Neutrophil (primary cell): ENCODE data around the gene PUS10.
A peak's percentile ranks its signal among the peaks of the same experiment; 100 is the strongest.

Experiments used
- H3K27ac ChIP-seq: fragments of 200-600 bp; sonication (generic); 2 replicates; pipeline ENCODE4 v1.5.1; 2016; ENCODE audit warnings: mild to moderate bottlenecking, moderate library complexity
- H3K27me3 ChIP-seq: fragments of 200-600 bp; sonication (generic); 2 replicates; pipeline ENCODE4 v1.6.0; 2016; ENCODE audit warnings: mild to moderate bottlenecking
- H3K36me3 ChIP-seq: fragments of 200-600 bp; sonication (generic); 2 replicates; pipeline ENCODE4 v1.5.1; 2017
- H3K4me1 ChIP-seq, 2 experiments: fragments of 200-600 bp in 1 of 2; sonication (generic) in 1 of 2; 1 replicate in 1 of 2; 2 replicates in 1 of 2; pipeline versions ENCODE4 v1.5.1 to v1.6.1; 2013 to 2016; ENCODE audit warnings: low read depth in 1 of 2, low read length in 1 of 2, mild to moderate bottlenecking in 1 of 2, moderate library complexity in 1 of 2; ENCODE audit not compliant: control insufficient read depth in 1 of 2, insufficient read depth in 1 of 2
- H3K4me3 ChIP-seq, 2 experiments: fragments of 200-600 bp in 1 of 2; sonication (generic) in 1 of 2; 1 replicate in 1 of 2; 2 replicates in 1 of 2; pipeline ENCODE4 v1.5.1; 2013 to 2016; ENCODE audit warnings: low read depth in 1 of 2, low read length in 1 of 2, mild to moderate bottlenecking in 1 of 2, moderate library complexity in 1 of 2
- H3K9me3 ChIP-seq: fragments of 200-600 bp; sonication (generic); 2 replicates; pipeline ENCODE4 v1.5.1; 2016
- TF ChIP-seq, protein P1 (sequence below): fragments of 200-600 bp; sonication (generic); IDR thresholded peaks from 2 replicates; pipeline ENCODE4 v1.5.1; 2016; ENCODE audit warnings: antibody characterized with exemption

PUS10 gene

DNA sequence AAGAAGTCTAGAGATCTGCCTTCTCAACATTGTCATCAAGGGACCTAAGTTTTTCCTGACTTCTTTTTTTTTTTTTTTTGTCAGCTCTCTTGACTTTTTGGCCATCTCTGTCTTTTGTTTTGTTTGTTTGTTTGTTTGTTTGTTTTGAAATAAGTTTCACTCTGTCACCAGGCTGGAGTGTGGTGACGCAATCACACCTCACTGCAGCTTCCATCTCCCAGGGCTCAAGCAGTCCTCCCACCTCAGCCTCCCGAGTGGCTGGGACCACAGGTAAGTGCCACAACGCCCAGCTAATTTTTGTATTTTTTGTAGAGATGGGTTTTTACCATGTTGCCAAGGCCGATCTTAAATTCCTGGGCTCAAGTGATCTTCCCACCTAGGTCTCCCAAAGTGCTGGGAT, 5.6 kb upstream of the PUS10 start:
- Histone ChIP-seq H3K27ac (no peak overlapping the region), H3K27me3 (no peaks in the 10 kb centered on the region), H3K36me3 (peaks cover 8% of the 10 kb centered on the region), H3K4me3 (no peak overlapping the region), H3K4me1 (peaks cover 10 to 11% of the 10 kb centered on the region in 2 experiments), H3K9me3 (no peaks in the 10 kb centered on the region)
- TF ChIP-seq, protein P1, sequence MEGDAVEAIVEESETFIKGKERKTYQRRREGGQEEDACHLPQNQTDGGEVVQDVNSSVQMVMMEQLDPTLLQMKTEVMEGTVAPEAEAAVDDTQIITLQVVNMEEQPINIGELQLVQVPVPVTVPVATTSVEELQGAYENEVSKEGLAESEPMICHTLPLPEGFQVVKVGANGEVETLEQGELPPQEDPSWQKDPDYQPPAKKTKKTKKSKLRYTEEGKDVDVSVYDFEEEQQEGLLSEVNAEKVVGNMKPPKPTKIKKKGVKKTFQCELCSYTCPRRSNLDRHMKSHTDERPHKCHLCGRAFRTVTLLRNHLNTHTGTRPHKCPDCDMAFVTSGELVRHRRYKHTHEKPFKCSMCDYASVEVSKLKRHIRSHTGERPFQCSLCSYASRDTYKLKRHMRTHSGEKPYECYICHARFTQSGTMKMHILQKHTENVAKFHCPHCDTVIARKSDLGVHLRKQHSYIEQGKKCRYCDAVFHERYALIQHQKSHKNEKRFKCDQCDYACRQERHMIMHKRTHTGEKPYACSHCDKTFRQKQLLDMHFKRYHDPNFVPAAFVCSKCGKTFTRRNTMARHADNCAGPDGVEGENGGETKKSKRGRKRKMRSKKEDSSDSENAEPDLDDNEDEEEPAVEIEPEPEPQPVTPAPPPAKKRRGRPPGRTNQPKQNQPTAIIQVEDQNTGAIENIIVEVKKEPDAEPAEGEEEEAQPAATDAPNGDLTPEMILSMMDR, result no peak

DNA sequence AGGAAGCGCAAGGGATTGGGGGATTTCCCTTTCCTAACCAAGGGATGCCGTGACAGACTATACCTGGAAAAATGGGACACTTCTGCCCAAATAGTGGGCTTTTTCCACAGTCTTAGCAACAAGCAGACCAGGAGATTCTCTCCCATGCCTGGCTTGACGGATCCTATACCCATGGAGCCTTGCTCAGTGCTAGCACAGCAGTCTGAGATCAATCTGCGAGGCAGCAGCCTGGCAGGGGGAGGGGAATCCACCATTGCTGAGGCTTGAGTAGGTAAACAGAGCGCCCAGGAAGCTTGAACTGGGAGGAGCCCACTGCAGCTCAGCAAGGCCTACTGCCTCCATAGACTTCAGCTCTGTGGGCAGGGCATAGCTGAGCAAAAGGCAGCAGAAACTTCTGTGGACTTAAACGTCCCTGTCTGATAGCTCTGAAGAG, 3.2 kb upstream of the PUS10 start:
- H3K27me3 ChIP-seq, result no peaks in the 10 kb centered on the region
- peaks cover 19 to 23% of the 10 kb centered on the region in 2 experiments for H3K4me1 ChIP-seq
- H3K27ac ChIP-seq, result no peak overlapping the region
- TF ChIP-seq, protein P1, result no peak
- no peaks in the 10 kb centered on the region for H3K9me3 ChIP-seq
- H3K4me3 ChIP-seq, result no peak overlapping the region
- H3K36me3 ChIP-seq, result peaks cover 8% of the 10 kb centered on the region

DNA sequence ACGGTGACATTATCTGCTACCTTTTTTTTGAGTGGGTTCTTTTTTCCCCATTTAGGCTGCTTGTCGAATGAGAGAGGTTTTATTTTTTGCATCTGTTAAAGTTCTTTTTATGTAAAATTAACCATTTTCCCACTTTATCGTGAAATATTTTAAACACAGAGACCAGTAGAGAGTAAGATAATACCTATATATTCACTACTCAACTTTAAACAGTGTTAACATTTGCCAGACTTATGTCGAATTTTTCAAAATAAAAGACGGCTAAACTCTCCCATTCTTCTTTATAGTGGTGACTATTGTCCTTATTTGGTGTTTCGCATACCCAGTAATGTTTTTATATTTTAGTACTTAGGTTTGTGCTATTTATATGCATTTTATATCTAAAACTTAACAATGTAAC, 743 bp upstream of the PUS10 start:
- peak overlapping the region; percentile 75 to 98 for H3K4me3 ChIP-seq
- H3K27ac ChIP-seq, result peak overlapping the region; percentile 85
- H3K4me1 ChIP-seq, result peaks cover 28 to 35% of the 10 kb centered on the region in 2 experiments
- TF ChIP-seq, protein P1, result no peak
- H3K36me3 ChIP-seq, result peaks cover 8% of the 10 kb centered on the region
- H3K27me3 ChIP-seq, result no peaks in the 10 kb centered on the region
- no peaks in the 10 kb centered on the region for H3K9me3 ChIP-seq

DNA sequence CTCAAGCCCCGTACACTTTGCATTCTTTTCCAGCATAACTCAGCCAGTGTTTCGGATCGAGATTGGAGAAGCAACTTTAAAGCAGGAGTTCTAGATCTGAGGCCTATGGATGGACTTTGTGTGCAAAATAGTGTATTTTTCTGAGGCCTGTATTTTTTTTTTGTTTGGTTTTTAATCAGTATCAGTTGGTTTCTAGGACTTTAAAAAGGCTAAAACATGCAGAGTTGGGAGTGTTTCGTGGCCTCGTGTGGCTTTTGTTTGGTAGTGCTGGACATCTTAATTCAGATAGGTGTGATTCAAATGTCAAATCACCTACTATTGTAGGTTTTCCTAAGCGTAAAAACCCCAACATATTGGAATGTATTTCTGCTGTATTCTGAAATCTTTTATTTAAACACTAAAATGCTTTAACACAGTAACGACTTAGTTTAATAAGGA, 282 bp upstream of the PUS10 start:
- H3K4me1 ChIP-seq, result peaks cover 28 to 35% of the 10 kb centered on the region in 2 experiments
- H3K27me3 ChIP-seq, result no peaks in the 10 kb centered on the region
- TF ChIP-seq, protein P1, result no peak
- H3K27ac ChIP-seq, result peak overlapping the region; percentile 85
- peak overlapping the region; percentile 75 to 98 for H3K4me3 ChIP-seq
- H3K36me3 ChIP-seq, result peaks cover 8% of the 10 kb centered on the region
- no peaks in the 10 kb centered on the region for H3K9me3 ChIP-seq

DNA sequence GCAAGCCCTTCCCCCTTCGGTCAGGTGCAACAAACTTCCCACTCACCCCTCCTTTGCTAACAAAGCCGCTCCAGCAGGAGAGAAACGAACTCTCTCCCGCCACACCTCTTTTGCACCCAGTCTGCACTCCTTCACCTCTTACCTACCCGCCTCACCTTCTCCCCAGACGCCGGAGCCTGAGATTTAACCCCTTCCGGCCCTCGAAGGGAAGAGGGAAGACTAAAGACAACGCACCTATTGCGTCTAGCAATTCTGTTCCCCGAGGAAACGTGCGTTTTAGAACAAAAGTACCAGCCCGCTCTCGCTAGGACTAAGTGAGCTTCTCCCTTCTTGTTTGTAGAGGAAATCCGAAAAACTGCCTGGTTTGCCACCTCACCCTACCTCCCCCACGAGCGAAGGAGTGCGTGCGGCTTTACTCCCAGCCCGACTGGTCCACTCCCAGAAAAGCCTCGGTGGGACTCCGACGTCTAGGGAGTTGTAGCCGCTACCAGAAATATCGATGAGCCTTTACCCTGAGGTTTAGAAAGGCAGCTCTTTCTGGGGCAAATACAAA, 976 bp downstream of the PUS10 start:
- Histone ChIP-seq H3K27me3 (no peaks in the 10 kb centered on the region), H3K4me3 (peak overlapping the region; percentile 75 to 98), H3K9me3 (no peaks in the 10 kb centered on the region), H3K36me3 (peaks cover 8% of the 10 kb centered on the region), H3K27ac (peak overlapping the region; percentile 85), H3K4me1 (peaks cover 28 to 35% of the 10 kb centered on the region in 2 experiments)
- TF ChIP-seq, protein P1, result no peak
